SU-DHL-6 (cell line): ENCODE results near the gene RLN3.

ENCODE experiments used
- EZH2phosphoT487 ChIP-seq: fragments of 200-600 bp; sonication (generic), shearing (Covaris generic); conservative IDR thresholded peaks from 2 replicates; pipeline ENCODE4 v1.6.1; 2018; ENCODE audit warnings: mild to moderate bottlenecking, antibody characterized with exemption, low read length, moderate library complexity, mixed read lengths
- TF ChIP-seq, protein P1 (sequence below): fragments of 200-600 bp; sonication (generic); IDR thresholded peaks from one replicate; pipeline ENCODE4 v1.5.1; 2017; ENCODE audit warnings: antibody characterized with exemption, mild to moderate bottlenecking, low read length, moderate library complexity; ENCODE audit not compliant: insufficient read depth, poor library complexity, severe bottlenecking

DNA sequence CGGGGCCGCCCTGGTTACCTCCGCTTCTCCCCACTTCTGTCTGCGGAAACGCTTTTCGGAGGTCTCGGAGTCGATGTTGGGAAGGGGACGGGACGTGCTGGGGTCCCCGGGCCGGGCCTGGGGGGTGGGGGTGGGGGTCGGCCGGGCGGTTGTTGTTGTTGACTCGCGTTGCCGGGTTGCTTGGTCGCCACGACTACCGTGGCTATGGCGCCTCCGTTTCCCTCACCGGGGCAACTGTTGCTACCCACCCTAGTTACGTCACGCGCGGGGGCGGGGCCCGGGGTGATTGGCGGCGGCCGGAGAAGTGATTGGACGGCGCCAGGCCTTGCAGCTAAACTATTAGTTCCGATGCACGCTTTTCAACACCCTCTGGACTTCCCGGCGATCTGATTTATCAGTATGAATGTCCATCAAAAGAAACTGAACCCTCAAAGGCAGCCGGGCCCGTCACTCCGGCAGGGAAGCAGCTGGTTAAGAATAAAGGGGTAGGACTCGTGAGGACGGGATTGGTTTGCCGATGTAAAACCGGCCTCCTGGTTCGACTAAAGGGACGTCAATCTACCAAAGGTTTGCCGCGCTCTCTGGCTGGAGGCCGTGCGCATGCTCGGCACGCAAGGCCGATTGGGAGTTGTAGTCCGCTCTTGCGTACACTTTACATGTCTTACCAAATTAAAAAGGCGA, 21.7 kb upstream of the RLN3 start, which contains the start of gene RFX1:
- TF ChIP-seq, protein P1, sequence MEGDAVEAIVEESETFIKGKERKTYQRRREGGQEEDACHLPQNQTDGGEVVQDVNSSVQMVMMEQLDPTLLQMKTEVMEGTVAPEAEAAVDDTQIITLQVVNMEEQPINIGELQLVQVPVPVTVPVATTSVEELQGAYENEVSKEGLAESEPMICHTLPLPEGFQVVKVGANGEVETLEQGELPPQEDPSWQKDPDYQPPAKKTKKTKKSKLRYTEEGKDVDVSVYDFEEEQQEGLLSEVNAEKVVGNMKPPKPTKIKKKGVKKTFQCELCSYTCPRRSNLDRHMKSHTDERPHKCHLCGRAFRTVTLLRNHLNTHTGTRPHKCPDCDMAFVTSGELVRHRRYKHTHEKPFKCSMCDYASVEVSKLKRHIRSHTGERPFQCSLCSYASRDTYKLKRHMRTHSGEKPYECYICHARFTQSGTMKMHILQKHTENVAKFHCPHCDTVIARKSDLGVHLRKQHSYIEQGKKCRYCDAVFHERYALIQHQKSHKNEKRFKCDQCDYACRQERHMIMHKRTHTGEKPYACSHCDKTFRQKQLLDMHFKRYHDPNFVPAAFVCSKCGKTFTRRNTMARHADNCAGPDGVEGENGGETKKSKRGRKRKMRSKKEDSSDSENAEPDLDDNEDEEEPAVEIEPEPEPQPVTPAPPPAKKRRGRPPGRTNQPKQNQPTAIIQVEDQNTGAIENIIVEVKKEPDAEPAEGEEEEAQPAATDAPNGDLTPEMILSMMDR: no peak
- no peak for TF ChIP-seq EZH2phosphoT487
